GM19193 (cell line): Measurements from ENCODE around the gene ELF4.

Experiments used
- POLR2A ChIP-seq: IDR thresholded peaks from 4 replicates; pipeline ENCODE4 v1.6.1; 2011; ENCODE audit not compliant: insufficient read depth, insufficient read length; ENCODE audit errors: extremely low read depth

ELF4 gene

GRCh38 chrX:130095249-130096030 lies 14.9 kb downstream of the ELF4 start:
- no peak for TF ChIP-seq POLR2A

- TF ChIP-seq POLR2A, result no peak
These were observed 15.6 kb downstream of the ELF4 start for GRCh38 chrX:130094696-130095095.

- TF ChIP-seq POLR2A, result no peak
These were observed 17.0 kb downstream of the ELF4 start for GRCh38 chrX:130093271-130093670.

DNA sequence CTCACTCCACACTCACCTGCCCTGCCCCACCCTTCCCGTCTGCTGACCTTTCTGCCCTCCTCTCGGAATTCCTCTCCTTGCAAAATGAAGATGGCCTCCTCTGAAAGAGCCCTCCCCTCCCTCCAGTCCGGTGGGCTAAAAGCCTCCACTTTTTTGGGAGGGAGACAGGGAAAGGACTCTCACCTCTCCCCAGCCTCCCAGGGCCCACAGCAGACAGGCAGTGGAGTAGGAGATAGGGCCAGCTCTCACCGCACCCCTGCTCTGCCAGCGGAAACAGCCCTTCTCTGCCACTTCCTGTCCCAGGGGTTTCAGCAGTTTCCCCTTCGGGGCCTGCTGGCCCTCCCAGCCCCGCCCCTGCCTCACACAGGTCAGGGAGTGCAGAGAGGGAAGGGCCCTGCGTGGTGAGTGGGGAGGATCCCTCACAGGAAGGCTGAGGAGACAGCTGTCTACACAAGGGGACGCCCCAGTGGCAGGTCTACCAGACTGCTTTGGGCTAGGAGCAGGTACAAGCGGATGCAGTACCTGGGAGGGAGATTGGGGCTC lies 18.2 kb downstream of the ELF4 start:
- peak; percentile 60 for TF ChIP-seq POLR2A

DNA sequence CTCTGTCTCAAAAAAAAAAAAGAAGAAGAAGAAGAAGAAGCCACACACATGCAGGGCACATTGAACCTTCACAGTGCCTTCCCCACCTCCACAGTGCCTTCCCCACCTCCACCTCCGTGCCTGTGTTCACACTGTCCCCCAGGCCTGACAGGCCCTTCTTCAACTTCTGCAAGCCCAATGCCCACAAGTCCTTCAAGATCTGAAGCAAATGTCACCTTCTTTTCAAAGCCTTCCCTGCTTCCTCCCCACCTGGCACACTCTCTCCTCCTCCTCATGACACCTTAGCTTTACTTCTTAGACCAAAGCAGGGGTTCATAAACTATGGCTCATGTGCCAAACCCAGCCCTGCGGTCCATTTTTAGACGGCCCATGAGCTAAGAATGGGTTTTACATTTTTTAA lies 19.9 kb downstream of the ELF4 start:
- TF ChIP-seq POLR2A, result no peak

- peak; percentile 57 for TF ChIP-seq POLR2A
These were observed 23.7 kb downstream of the ELF4 start for GRCh38 chrX:130086447-130087206.

- peak; percentile 25 for TF ChIP-seq POLR2A
These were observed 24.5 kb downstream of the ELF4 start for GRCh38 chrX:130085551-130086446.

DNA sequence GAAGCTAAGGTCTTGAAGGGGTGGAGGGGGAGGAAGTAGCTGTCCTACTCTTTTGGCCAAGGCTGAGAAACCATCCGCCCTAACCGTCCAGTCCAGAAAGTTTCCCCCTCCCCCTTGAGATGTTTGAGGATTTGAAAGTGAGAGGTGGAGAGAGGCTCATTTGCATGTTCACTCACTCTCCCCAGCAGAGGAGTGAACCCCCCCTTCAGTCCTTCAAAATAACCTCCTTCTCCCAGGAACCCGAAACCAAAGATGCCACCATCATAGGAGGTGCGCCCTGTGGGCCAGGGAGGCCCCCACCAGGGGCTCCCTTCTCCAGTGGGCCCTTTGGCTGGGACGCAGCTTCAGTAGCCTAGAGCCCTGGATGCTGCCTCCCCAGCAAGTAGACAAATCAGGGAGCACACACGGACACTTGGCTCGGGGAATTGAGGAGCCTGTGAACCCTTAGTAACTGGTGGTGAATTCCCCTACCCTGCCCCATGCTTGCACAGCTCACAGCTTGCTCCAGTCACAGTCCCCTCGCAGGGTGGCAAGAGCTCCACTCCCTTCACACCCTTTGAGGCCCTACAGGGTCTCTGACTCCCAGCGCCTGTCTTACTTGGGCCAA lies 25.6 kb downstream of the ELF4 start:
- TF ChIP-seq POLR2A, result peak; percentile 58

DNA sequence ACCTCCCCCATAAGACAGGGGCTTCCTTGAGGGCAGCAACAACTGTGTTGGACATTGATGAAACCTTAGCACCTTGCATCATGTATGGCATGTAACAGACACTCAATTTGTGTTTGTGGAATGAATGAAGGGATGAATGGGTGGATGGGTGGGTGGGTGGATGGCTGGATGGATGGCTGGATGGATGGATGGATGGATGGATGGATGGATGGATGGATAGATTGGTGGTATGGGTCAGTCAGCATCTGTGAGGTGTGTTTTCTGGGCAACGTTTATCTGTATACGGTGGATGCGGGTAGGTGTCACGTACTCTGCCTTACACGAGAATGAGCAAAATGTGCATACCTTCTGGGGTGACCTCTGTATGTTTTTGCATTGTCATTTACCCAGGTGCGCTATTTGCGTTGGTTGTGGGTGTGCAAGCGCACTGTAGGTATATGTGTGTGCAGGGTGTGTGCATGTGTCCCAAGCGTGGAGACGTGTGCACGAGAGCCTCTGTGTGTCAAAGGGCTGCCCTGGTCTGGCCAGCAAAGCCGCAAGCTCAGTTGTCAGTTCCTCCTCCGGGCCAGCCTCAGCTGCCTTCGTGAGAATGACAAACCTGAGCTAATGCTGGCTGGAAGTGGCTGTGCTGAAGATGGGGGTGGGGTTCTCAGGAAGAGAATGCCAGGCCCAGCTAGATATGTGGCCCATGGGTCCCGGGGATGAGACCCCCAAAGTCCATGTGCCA lies 26.5 kb downstream of the ELF4 start:
- TF ChIP-seq POLR2A, result no peak

DNA sequence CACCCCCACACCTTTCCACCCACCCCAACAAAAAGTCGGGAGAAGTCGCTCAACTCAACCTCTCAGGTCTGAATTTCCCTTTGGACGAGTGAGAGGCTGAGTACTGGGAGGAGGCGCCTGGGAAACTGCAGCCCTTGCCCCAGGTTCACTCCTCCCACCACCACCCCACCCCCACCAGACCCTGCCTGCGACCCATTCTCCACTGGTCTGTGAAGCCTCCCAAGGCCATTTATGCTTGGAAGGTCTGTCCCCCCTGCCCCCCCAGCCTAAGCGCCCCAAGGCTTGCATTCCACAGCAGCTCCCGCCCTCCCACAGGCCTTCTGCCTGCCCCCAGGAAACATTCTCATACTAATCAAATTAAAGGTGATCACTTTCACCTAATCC lies 27.2 kb downstream of the ELF4 start:
- no peak for TF ChIP-seq POLR2A

DNA sequence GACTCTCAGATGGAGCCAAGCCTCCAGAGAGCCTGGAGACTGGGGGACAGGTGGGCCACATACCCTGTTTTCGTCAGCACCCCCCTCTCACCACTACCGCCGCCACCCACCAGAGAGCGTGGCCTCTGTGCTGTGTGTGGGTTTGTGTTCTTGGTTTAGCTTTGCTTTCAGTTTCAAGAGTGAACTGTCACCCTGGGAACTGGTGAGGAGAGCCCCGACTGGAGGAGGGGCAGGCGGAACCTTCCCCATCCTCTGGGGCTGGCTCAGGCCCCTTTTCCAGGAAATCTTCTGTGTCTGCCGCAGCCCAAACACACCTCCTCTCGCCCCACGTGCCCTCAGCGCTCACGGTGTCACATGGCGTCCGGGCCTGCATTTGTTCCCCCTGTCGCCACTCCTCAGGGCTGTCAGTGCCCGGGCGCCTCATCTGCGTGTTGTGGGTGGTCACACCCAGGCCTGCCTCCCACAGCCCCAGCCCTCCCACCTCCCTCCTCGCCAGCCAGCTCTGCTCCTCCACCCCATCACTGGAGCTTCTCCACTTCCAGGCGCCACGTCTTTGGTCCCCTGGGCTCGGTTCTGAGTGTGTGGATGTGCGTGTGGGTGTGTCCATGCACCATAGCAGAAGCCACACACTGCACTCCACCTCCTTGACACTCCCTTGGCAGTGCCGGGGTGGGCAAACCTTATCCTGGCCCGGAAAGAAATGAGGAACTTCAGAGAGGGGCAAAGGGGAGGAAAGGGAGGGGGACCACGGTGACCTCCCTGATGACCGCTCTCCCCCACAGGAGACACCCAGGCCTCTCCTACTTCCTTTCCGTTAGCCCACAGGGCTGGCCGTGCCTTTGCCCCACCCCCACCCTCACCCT lies 27.8 kb downstream of the ELF4 start:
- TF ChIP-seq POLR2A, result peak; percentile 25

DNA sequence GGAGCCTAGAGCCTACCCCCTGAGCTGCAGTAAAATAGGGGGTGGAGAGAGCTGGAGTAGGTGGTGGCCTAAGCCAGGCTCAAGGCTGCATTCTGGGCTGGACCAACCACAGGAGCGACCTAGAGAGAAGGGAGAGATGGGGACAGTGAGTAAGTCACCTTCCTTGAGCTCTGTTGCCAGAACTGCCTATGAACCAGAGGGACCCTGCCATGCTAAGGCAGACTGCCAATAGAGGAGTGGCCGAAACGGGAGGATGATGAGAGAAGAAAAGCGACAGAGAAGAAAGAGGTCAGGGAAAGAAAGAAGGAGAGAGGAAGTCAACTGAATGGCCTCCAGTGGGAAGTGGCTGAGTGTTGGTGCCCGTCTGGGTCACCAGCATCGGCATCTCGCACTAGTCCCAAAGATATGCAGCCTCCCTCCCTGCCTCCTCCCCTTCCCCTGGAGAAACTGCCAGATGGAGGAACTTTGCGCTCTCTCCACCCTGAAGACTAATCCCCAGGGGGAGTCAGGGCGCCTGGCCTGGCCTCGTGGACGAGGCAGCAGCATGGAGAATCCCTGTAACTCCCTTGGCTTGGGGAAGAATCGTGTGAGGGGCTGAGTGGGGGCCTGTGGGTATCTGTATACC lies 28.8 kb downstream of the ELF4 start:
- TF ChIP-seq POLR2A, result no peak
